HEK293T (cell line): ENCODE measurements around the gene C22orf31.
"Not testable (repeated sequence)": the region's sequence is repeated elsewhere in the genome, so short reads cannot be mapped to it uniquely, and the experiment has no call there.

Experiments
- CTCF ChIA-PET: fragments of 350-600 bp; formaldehyde crosslinking; extraction: SDS; loops from one replicate; lab custom pipeline; 2021; ENCODE audit warnings: antibody characterized with exemption, inconsistent platforms; lab: Yijun Ruan, JAX
- POLR2A ChIA-PET: fragments of 350-600 bp; formaldehyde crosslinking; extraction: SDS; loops from one replicate; lab custom pipeline; 2020; ENCODE audit warnings: antibody characterized with exemption, inconsistent platforms; lab: Yijun Ruan, JAX
- DNase-seq: peaks from one replicate; pipeline ENCODE4 v3.0.0; 2012; ENCODE audit warnings: mixed read lengths; ENCODE audit errors: extremely low spot score
- ARNT ChIP-seq: fragments of 450-650 bp; IDR thresholded peaks from 2 replicates; pipeline ENCODE4 v1.6.1; 2017; ENCODE audit warnings: mild to moderate bottlenecking
- BHLHE40 ChIP-seq: fragments of 450-650 bp; IDR thresholded peaks from 2 replicates; pipeline ENCODE4 v1.6.1; 2016; ENCODE audit warnings: mild to moderate bottlenecking, moderate library complexity, borderline replicate concordance
- CTBP1 ChIP-seq: fragments of 450-650 bp; IDR thresholded peaks from 2 replicates; pipeline ENCODE4 v1.6.1; 2016; ENCODE audit warnings: borderline replicate concordance
- ELF4 ChIP-seq: fragments of 450-650 bp; IDR thresholded peaks from 2 replicates; pipeline ENCODE4 v1.6.1; 2017; ENCODE audit warnings: antibody characterized with exemption
- FOXA1 ChIP-seq: fragments of 450-650 bp; IDR thresholded peaks from 2 replicates; pipeline ENCODE4 v1.6.1; 2016; ENCODE audit warnings: mild to moderate bottlenecking
- FOXK2 ChIP-seq: fragments of 450-650 bp; IDR thresholded peaks from 2 replicates; pipeline ENCODE4 v1.6.1; 2016; ENCODE audit warnings: mild to moderate bottlenecking
- FOXM1 ChIP-seq: fragments of 450-650 bp; IDR thresholded peaks from 2 replicates; pipeline ENCODE4 v1.6.1; 2017; ENCODE audit warnings: mild to moderate bottlenecking, borderline replicate concordance
- HDGF ChIP-seq: fragments of 450-650 bp; IDR thresholded peaks from 2 replicates; pipeline ENCODE4 v1.6.1; 2017; ENCODE audit warnings: antibody characterized with exemption, borderline replicate concordance
- L3MBTL2 ChIP-seq: fragments of 450-650 bp; conservative IDR thresholded peaks from 2 replicates; pipeline ENCODE4 v1.6.1; 2016; ENCODE audit warnings: mild to moderate bottlenecking
- LEF1 ChIP-seq: fragments of 450-650 bp; IDR thresholded peaks from 2 replicates; pipeline ENCODE4 v1.6.1; 2017; ENCODE audit warnings: mild to moderate bottlenecking, borderline replicate concordance
- NFRKB ChIP-seq: fragments of 450-650 bp; IDR thresholded peaks from 2 replicates; pipeline ENCODE4 v1.6.1; 2016; ENCODE audit warnings: mild to moderate bottlenecking, moderate library complexity
- PKNOX1 ChIP-seq: fragments of 450-650 bp; IDR thresholded peaks from 2 replicates; pipeline ENCODE4 v1.6.1; 2016
- SP1 ChIP-seq: fragments of 450-650 bp; IDR thresholded peaks from 2 replicates; pipeline ENCODE4 v1.6.1; 2017
- SUZ12 ChIP-seq: fragments of 450-650 bp; IDR thresholded peaks from 2 replicates; pipeline ENCODE4 v1.6.1; 2016; ENCODE audit warnings: mild to moderate bottlenecking
- TARDBP ChIP-seq: fragments of 450-650 bp; IDR thresholded peaks from 2 replicates; pipeline ENCODE4 v1.6.1; 2016
- ZNF384 ChIP-seq: fragments of 450-650 bp; IDR thresholded peaks from 2 replicates; pipeline ENCODE4 v1.6.1; 2016

Gene C22orf31

GRCh38 chr22:29092243-29092642, 30.6 kb upstream of the C22orf31 start:
- ChIA-PET POLR2A (interaction anchor here (0.8 kb wide), 1 partner anchor 14 kb away, joined by 3 read pairs; no protein-coding TSS in a partner anchor), CTCF (interaction anchor here (1.3 kb wide), 1 partner anchor 62 kb away, joined by 4 read pairs; no protein-coding TSS in a partner anchor)
- DNase-seq = no peak
- TF ChIP-seq LEF1 (no peak), ARNT (no peak), FOXK2 (no peak), ZNF384 (no peak), ELF4 (no peak), FOXM1 (no peak), FOXA1 (no peak), HDGF (no peak)

- POLR2A ChIA-PET = no interaction called here
These were observed 28.4 kb upstream of the C22orf31 start for GRCh38 chr22:29090039-29090438.

GRCh38 chr22:29089507-29089906, 27.9 kb upstream of the C22orf31 start:
- ChIA-PET CTCF (no interaction called here), POLR2A (no interaction called here)
- DNase-seq = no peak
- no peak for TF ChIP-seq ARNT
- TF ChIP-seq SUZ12 = no peak
- no peak for TF ChIP-seq FOXM1
- TF ChIP-seq LEF1 = no peak
- no peak for TF ChIP-seq CTBP1

More at GRCh38 chr22:29090039-29090438, 28.4 kb upstream of the C22orf31 start:
- TF ChIP-seq ARNT (no peak), TARDBP (no peak), SP1 (no peak), PKNOX1 (no peak), L3MBTL2 (no peak), HDGF (no peak), SUZ12 (no peak), ZNF384 (no peak)
- CTCF ChIA-PET = interaction anchor here (0.6 kb wide), 1 partner anchor 323 kb away, joined by 4 read pairs; no protein-coding TSS in a partner anchor
- DNase-seq = no peak

- TF ChIP-seq ZNF384 = no peak
- no peak for TF ChIP-seq FOXM1
- TF ChIP-seq LEF1 = no peak
- no peak for TF ChIP-seq ARNT
- ChIA-PET POLR2A (interaction anchor here (0.7 kb wide), 1 partner anchor 44 kb away, joined by 4 read pairs; no protein-coding TSS in a partner anchor), CTCF (interaction anchor here (0.7 kb wide), 1 partner anchor 64 kb away, joined by 3 read pairs; no protein-coding TSS in a partner anchor)
- DNase-seq = no peak
These were observed 27.2 kb upstream of the C22orf31 start for GRCh38 chr22:29088809-29089208.

GRCh38 chr22:29087012-29087411, 25.4 kb upstream of the C22orf31 start:
- no peak for TF ChIP-seq ARNT
- no peak for TF ChIP-seq HDGF
- no peak for TF ChIP-seq NFRKB
- TF ChIP-seq SUZ12 = no peak
- DNase-seq = no peak
- CTCF ChIA-PET = no interaction called here
- POLR2A ChIA-PET = no interaction called here

- CTCF ChIA-PET = no interaction called here
- DNase-seq = no peak
- POLR2A ChIA-PET = no interaction called here
- TF ChIP-seq LEF1 (no peak), PKNOX1 (no peak), SP1 (no peak), ARNT (no peak), HDGF (no peak), NFRKB (no peak), BHLHE40 (no peak), ZNF384 (no peak), L3MBTL2 (no peak), ELF4 (no peak), CTBP1 (no peak), FOXK2 (no peak), SUZ12 (no peak), FOXM1 (no peak), TARDBP (no peak), FOXA1 (no peak)
These were observed 22.4 kb upstream of the C22orf31 start for GRCh38 chr22:29083933-29084591.

GRCh38 chr22:29083576-29083932, 21.9 kb upstream of the C22orf31 start:
- DNase-seq, POLR2A ChIA-PET, CTCF ChIA-PET: not testable (repeated sequence)

- POLR2A ChIA-PET = interaction anchor here (0.8 kb wide), 1 partner anchor 30 kb away, joined by 3 read pairs; no protein-coding TSS in a partner anchor
- CTCF ChIA-PET = interaction anchor here (0.6 to 0.9 kb wide), 2 partner anchors 25 to 71 kb away, joined by 3 to 4 read pairs; no protein-coding TSS in a partner anchor
- TF ChIP-seq ZNF384 (no peak), FOXM1 (no peak), ARNT (no peak), FOXK2 (no peak), ELF4 (no peak), BHLHE40 (no peak), SUZ12 (no peak), CTBP1 (no peak), PKNOX1 (no peak), HDGF (no peak), NFRKB (no peak), L3MBTL2 (no peak), SP1 (no peak), FOXA1 (no peak), LEF1 (no peak), TARDBP (no peak)
- DNase-seq = no peak
These were observed 21.4 kb upstream of the C22orf31 start for GRCh38 chr22:29082826-29083545.
